GM23338 (cell line): ENCODE data around the gene NPW. TPM values are rescaled to one million over a fixed set of nuclear protein-coding genes. Genes with fewer than 3 reads are reported as not detected.

Source experiments
- CREB1 ChIP-seq: fragments of 250-450 bp; sonication (Bioruptor Pico); IDR thresholded peaks from 2 replicates; pipeline ENCODE4 v1.5.0; 2020; ENCODE audit warnings: low read depth, mild to moderate bottlenecking, moderate library complexity
- CTCF ChIP-seq, 2 experiments: fragments of 200-600 bp in 1 of 2; sonication (generic) in 1 of 2; conservative IDR thresholded peaks; 2 replicates each; pipeline versions ENCODE4 v1.5.1 to v1.6.1; 2016 to 2017; ENCODE audit warnings: antibody characterized with exemption in 2 of 2, low read depth in 2 of 2, mild to moderate bottlenecking in 2 of 2, moderate library complexity in 1 of 2
- JUNB ChIP-seq: IDR thresholded peaks from one replicate; pipeline ENCODE4 v1.6.1; 2016; ENCODE audit warnings: antibody characterized with exemption; ENCODE audit not compliant: unreplicated experiment
- NANOG ChIP-seq: IDR thresholded peaks from 2 replicates; pipeline ENCODE4 v1.6.1; 2016; ENCODE audit warnings: antibody characterized with exemption, borderline replicate concordance
- POLR2AphosphoS5 ChIP-seq: IDR thresholded peaks from 2 replicates; pipeline ENCODE4 v1.6.1; 2016; ENCODE audit warnings: antibody characterized with exemption, low read depth
- ZNF114 ChIP-seq: fragments of 250-450 bp; sonication (Bioruptor Pico); IDR thresholded peaks from 2 replicates; pipeline ENCODE4 v1.5.0; 2020; ENCODE audit warnings: mild to moderate bottlenecking, moderate library complexity
- ZNF462 ChIP-seq: fragments of 250-450 bp; sonication (Bioruptor Pico); IDR thresholded peaks from 2 replicates; pipeline ENCODE4 v1.5.0; 2020; ENCODE audit warnings: mild to moderate bottlenecking, moderate library complexity
- polyA plus RNA-seq: library from polyadenylated mRNA; unstranded; fragments of >200 nt; fragmentation: Nextera tagmentation; extraction: Ambion mirVana; gene quantifications from 2 replicates; pipeline ENCODE4 v1.2.1, GENCODE V29; 2016
- total RNA-seq: library from RNA; depleted of rRNA; stranded (reverse); fragments of >200 nt; shearing (Covaris generic); gene quantifications from 2 replicates; pipeline ENCODE4 v1.2.3, GENCODE V29; 2014
- TF ChIP-seq, protein P1 (sequence below): IDR thresholded peaks from 2 replicates; pipeline ENCODE4 v1.6.1; 2016; ENCODE audit warnings: antibody characterized with exemption
- TF ChIP-seq, protein P2 (sequence below): IDR thresholded peaks from one replicate; pipeline ENCODE4 v1.6.1; 2018; ENCODE audit warnings: antibody characterized with exemption; ENCODE audit not compliant: unreplicated experiment

Gene NPW
- total and polyA plus RNA-seq, 2 experiments from 2014 or later, result 4.5 to 37.6 TPM

DNA sequence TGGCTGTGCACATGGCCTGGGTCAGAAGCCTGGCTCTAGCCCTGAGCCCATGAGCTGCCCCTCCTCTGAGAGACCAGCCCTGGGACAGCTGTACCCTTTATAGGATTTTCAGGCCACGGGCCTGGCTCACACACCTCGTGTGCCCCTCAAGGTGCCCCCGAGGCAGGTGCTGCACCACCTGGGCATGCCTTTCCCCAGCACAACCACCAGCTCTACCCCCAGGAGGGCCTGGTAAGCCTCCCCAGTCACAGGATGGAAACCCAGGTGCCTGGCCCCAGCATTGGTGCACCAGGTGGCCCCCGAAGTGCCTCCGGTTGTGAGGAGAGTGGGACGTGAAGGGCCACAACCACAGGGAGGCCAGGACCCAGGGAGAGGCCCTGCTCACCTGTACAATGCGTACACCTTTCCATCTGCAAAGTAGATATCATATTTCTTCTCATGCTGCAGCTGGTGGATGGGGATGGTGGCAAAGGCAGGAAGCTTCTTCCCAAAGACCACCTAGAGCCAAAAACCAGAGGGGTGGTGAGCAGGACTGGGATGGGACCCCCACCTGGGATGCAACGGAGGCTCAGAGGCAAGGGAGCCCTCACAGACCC is 16.3 kb upstream of the NPW start (continued):
- TF ChIP-seq ZNF462 (CRISPR knock-in tag) (no peak), CREB1 (CRISPR knock-in tag) (no peak), CTCF (conservative IDR thresholded peaks at IDR 0.05; ENCODE audit: low read depth in 2 of 2) (no peak), NANOG (no peak), ZNF114 (CRISPR knock-in tag) (no peak), JUNB (no peak), POLR2AphosphoS5 (no peak)
- TF ChIP-seq, protein P1, sequence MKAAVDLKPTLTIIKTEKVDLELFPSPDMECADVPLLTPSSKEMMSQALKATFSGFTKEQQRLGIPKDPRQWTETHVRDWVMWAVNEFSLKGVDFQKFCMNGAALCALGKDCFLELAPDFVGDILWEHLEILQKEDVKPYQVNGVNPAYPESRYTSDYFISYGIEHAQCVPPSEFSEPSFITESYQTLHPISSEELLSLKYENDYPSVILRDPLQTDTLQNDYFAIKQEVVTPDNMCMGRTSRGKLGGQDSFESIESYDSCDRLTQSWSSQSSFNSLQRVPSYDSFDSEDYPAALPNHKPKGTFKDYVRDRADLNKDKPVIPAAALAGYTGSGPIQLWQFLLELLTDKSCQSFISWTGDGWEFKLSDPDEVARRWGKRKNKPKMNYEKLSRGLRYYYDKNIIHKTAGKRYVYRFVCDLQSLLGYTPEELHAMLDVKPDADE, result no peak
- TF ChIP-seq, protein P2, sequence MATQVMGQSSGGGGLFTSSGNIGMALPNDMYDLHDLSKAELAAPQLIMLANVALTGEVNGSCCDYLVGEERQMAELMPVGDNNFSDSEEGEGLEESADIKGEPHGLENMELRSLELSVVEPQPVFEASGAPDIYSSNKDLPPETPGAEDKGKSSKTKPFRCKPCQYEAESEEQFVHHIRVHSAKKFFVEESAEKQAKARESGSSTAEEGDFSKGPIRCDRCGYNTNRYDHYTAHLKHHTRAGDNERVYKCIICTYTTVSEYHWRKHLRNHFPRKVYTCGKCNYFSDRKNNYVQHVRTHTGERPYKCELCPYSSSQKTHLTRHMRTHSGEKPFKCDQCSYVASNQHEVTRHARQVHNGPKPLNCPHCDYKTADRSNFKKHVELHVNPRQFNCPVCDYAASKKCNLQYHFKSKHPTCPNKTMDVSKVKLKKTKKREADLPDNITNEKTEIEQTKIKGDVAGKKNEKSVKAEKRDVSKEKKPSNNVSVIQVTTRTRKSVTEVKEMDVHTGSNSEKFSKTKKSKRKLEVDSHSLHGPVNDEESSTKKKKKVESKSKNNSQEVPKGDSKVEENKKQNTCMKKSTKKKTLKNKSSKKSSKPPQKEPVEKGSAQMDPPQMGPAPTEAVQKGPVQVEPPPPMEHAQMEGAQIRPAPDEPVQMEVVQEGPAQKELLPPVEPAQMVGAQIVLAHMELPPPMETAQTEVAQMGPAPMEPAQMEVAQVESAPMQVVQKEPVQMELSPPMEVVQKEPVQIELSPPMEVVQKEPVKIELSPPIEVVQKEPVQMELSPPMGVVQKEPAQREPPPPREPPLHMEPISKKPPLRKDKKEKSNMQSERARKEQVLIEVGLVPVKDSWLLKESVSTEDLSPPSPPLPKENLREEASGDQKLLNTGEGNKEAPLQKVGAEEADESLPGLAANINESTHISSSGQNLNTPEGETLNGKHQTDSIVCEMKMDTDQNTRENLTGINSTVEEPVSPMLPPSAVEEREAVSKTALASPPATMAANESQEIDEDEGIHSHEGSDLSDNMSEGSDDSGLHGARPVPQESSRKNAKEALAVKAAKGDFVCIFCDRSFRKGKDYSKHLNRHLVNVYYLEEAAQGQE, result no peak
